Esophagus muscularis mucosa (tissue), 4 donors: ENCODE measurements around the gene ARID5A.

Experiments
- CTCF ChIP-seq, 3 experiments: fragments of 200-600 bp in 2 of 3; fragments of 450-650 bp in 1 of 3; sonication (generic) in 2 of 3; IDR thresholded peaks; one replicate each; pipeline ENCODE4 v1.5.1; 2017 to 2019; ENCODE audit warnings: antibody characterized with exemption in 3 of 3, mild to moderate bottlenecking in 2 of 3, moderate library complexity in 1 of 3
- EP300 ChIP-seq: sonication (generic); formaldehyde crosslinking; IDR thresholded peaks from one replicate; pipeline ENCODE4 v1.6.1; 2017; ENCODE audit warnings: antibody characterized with exemption
- POLR2A ChIP-seq: fragments of 450-650 bp; IDR thresholded peaks from one replicate; pipeline ENCODE4 v1.6.1; 2017; ENCODE audit warnings: antibody characterized with exemption, moderate library complexity, mild to moderate bottlenecking, low read depth
- POLR2AphosphoS5 ChIP-seq, 2 donors: sonication (generic); formaldehyde crosslinking; IDR thresholded peaks; one replicate each; pipeline ENCODE4 v1.6.1; 2017; ENCODE audit warnings: antibody characterized with exemption in 2 of 2

DNA sequence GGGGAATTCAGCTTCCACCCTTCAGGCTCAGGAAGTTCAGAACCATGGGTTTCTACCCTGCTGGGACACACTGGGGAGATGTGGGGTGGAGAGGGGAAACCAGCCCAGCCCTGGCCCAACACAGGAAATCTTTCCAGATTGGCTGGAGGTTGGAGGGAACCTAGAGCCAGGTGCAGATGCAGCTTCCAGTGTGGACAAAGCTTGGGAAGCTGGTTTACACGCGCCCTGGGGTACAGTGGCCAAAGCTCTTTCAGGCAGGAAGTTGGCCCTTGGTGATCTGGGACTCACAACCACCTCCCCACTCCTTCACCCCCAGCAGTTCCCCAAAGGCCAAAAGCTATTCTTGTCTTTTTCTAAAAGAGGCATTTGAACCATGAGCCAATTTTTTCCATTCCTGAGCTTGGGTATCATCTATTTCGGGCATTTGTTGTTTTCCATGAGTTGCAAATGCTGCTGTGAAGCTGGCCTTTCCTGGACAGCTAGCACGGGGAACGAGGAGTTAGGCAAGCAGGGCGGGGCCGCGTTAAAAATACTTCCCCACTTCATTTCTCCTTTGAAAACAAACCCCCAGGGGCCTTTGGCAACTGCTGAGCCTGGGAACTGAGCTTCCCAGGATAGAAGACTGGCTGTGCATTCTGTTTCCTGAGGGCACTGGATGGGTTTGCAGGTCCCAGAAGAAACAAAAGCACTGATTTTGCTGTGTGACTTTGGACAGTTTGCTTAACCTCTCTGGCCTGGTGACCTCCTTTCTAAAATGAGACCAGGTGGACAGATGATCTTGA is 3.1 kb upstream of the ARID5A start:
- no peak for TF ChIP-seq CTCF (IDR thresholded peaks at IDR 0.05)
- peak; percentile 82 for TF ChIP-seq EP300
- TF ChIP-seq POLR2A = no peak
- peak; percentile 88 to 95 for TF ChIP-seq POLR2AphosphoS5 (IDR thresholded peaks at IDR 0.05)
